Liver (tissue), 9 donors: Measurements from ENCODE around the gene CCL21. TPM values are rescaled to one million over a fixed set of nuclear protein-coding genes. Genes with fewer than 3 reads are reported as not detected.

Experiments used
- DNase-seq: peaks from one replicate; pipeline ENCODE4 v3.0.0-alpha.2; 2017; ENCODE audit warnings: low spot score
- H3K27ac ChIP-seq, 2 donors: one replicate each; pipeline ENCODE4 v1.7.0; 2013; ENCODE audit warnings: inconsistent platforms in 2 of 2, low read length in 2 of 2, control low read depth in 1 of 2, low read depth in 1 of 2, mild to moderate bottlenecking in 1 of 2
- H3K27me3 ChIP-seq, 4 donors: one replicate each; pipeline versions ENCODE4 v1.6.1 to v1.7.0; 2013; ENCODE audit warnings: low read length in 3 of 4, inconsistent platforms in 1 of 4, mild to moderate bottlenecking in 1 of 4, moderate library complexity in 1 of 4; ENCODE audit not compliant: control insufficient read depth in 4 of 4, insufficient read depth in 4 of 4
- H3K36me3 ChIP-seq, 4 donors: one replicate each; pipeline versions ENCODE4 v1.6.1 to v1.7.0; 2013; ENCODE audit warnings: low read length in 3 of 4, mild to moderate bottlenecking in 3 of 4, low read depth in 1 of 4, moderate library complexity in 1 of 4; ENCODE audit not compliant: control insufficient read depth in 4 of 4, insufficient read depth in 3 of 4
- H3K4me1 ChIP-seq, 4 donors: one replicate each; pipeline versions ENCODE4 v1.6.1 to v1.7.0; 2013; ENCODE audit warnings: low read length in 3 of 4, mild to moderate bottlenecking in 3 of 4, moderate library complexity in 1 of 4; ENCODE audit not compliant: control insufficient read depth in 4 of 4, insufficient read depth in 4 of 4
- H3K4me3 ChIP-seq, 3 donors: one replicate each; pipeline versions ENCODE4 v1.6.1 to v1.7.0; 2013; ENCODE audit warnings: low read length in 3 of 3, control low read depth in 1 of 3, low read depth in 1 of 3, mild to moderate bottlenecking in 1 of 3
- H3K9ac ChIP-seq, 2 donors: one replicate each; pipeline ENCODE4 v1.7.0; 2013; ENCODE audit warnings: low read length in 2 of 2, mild to moderate bottlenecking in 2 of 2, moderate library complexity in 2 of 2, control low read depth in 1 of 2, low read depth in 1 of 2
- H3K9me3 ChIP-seq, 4 donors: one replicate each; pipeline versions ENCODE4 v1.6.1 to v1.7.0; 2013; ENCODE audit warnings: low read length in 3 of 4; ENCODE audit not compliant: control insufficient read depth in 4 of 4
- ATF3 ChIP-seq: IDR thresholded peaks from 2 replicates; pipeline ENCODE4 v1.6.1; 2016; ENCODE audit warnings: antibody characterized with exemption
- CTCF ChIP-seq: fragments of 150-350 bp; IDR thresholded peaks from 2 replicates; pipeline ENCODE4 v1.5.1; 2017; ENCODE audit warnings: improper control_type of control experiment, low read depth, low read length; ENCODE audit not compliant: missing input control
- EGR1 ChIP-seq, 2 donors: IDR thresholded peaks; 2 replicates each; pipeline ENCODE4 v1.6.1; 2016 to 2018; ENCODE audit warnings: antibody characterized with exemption in 2 of 2, low read depth in 2 of 2
- FOXA1 ChIP-seq: IDR thresholded peaks from 2 replicates; pipeline ENCODE4 v1.6.1; 2016; ENCODE audit warnings: antibody characterized with exemption
- FOXA2 ChIP-seq: IDR thresholded peaks from 2 replicates; pipeline ENCODE4 v1.6.1; 2016; ENCODE audit warnings: antibody characterized with exemption
- GABPA ChIP-seq, 2 donors: IDR thresholded peaks in 1 of 2; conservative IDR thresholded peaks in 1 of 2; 2 replicates each; pipeline ENCODE4 v1.6.1; 2016; ENCODE audit warnings: antibody characterized with exemption in 2 of 2, mild to moderate bottlenecking in 1 of 2, moderate library complexity in 1 of 2
- HNF4A ChIP-seq, 2 donors: conservative IDR thresholded peaks; 2 replicates each; pipeline ENCODE4 v1.6.1; 2016; ENCODE audit warnings: antibody characterized with exemption in 2 of 2, mild to moderate bottlenecking in 2 of 2
- HNF4G ChIP-seq: IDR thresholded peaks from 2 replicates; pipeline ENCODE4 v1.6.1; 2016; ENCODE audit warnings: antibody characterized with exemption
- JUND ChIP-seq, 2 donors: IDR thresholded peaks; 2 replicates each; pipeline ENCODE4 v1.6.1; 2016; ENCODE audit warnings: antibody characterized with exemption in 2 of 2
- MAX ChIP-seq: IDR thresholded peaks from 2 replicates; pipeline ENCODE4 v1.6.1; 2016; ENCODE audit warnings: antibody characterized with exemption
- NR2F2 ChIP-seq: IDR thresholded peaks from 2 replicates; pipeline ENCODE4 v1.6.1; 2016; ENCODE audit warnings: antibody characterized with exemption
- RAD21 ChIP-seq, 2 donors: IDR thresholded peaks; 2 replicates each; pipeline ENCODE4 v1.6.1; 2016; ENCODE audit warnings: antibody characterized with exemption in 2 of 2, mild to moderate bottlenecking in 2 of 2
- RXRA ChIP-seq, 2 donors: IDR thresholded peaks; 2 replicates each; pipeline ENCODE4 v1.6.1; 2017 to 2018; ENCODE audit warnings: antibody characterized with exemption in 2 of 2, mild to moderate bottlenecking in 1 of 2
- TAF1 ChIP-seq: conservative IDR thresholded peaks from 2 replicates; pipeline ENCODE4 v1.6.1; 2016; ENCODE audit warnings: antibody characterized with exemption, mild to moderate bottlenecking
- YY1 ChIP-seq: IDR thresholded peaks from 2 replicates; pipeline ENCODE4 v1.6.1; 2016; ENCODE audit warnings: antibody characterized with exemption, mild to moderate bottlenecking
- ZBTB33 ChIP-seq: IDR thresholded peaks from 2 replicates; pipeline ENCODE4 v1.6.1; 2016; ENCODE audit warnings: antibody characterized with exemption
- WGBS: extraction: QIAGEN DNeasy Blood & Tissue Kit; methylation state at CpG from one replicate; pipeline ENCODE4 v1.1.7; 2013; 5-methylcytosine and 5-hydroxymethylcytosine counted together
- polyA plus RNA-seq, 2 donors: library from polyadenylated mRNA; stranded (reverse) in 1 of 2; unstranded in 1 of 2; fragments of 200-250 nt in 1 of 2; fragments of >200 nt in 1 of 2; fragmentation: Nextera tagmentation in 1 of 2; extraction: Ambion mirVana in 1 of 2; gene quantifications; one replicate each; pipeline versions ENCODE4 v1.2.1 to v1.2.3, GENCODE V29; 2013 to 2015
- total RNA-seq, 2 donors: library from RNA; depleted of rRNA; stranded (reverse); fragments of >200 nt; gene quantifications; one replicate each; pipeline ENCODE4 v1.2.3, GENCODE V29; 2014
- donor health status: healthy.
- donor health status: healthy.
- donor health status: healthy.
- donor health status: healthy.
- donor health status: healthy.

The CCL21 gene
- total and polyA plus RNA-seq, 4 donors = 2.2 to 31.0 (median 10.6) TPM

- WGBS = 90% methylated on average over 10 of the region's 10 CpGs
- H3K27ac ChIP-seq = no peak overlapping the region
- H3K4me3 ChIP-seq = no peak overlapping the region
- DNase-seq = no peak
- TF ChIP-seq MAX (no peak), HNF4A (conservative IDR thresholded peaks at IDR 0.05) (no peak), FOXA2 (no peak), ZBTB33 (no peak), HNF4G (no peak), GABPA (IDR thresholded peaks at IDR 0.05 in 1 of 2, conservative IDR thresholded peaks at IDR 0.05 in 1 of 2) (no peak), JUND (IDR thresholded peaks at IDR 0.05) (no peak), NR2F2 (no peak), TAF1 (no peak), YY1 (no peak), RAD21 (IDR thresholded peaks at IDR 0.05) (no peak), ATF3 (no peak), RXRA (IDR thresholded peaks at IDR 0.05) (no peak), CTCF (no peak), FOXA1 (no peak), EGR1 (IDR thresholded peaks at IDR 0.05; ENCODE audit: low read depth in 2 of 2) (no peak)
- no peaks in the 10 kb centered on the region for H3K36me3 ChIP-seq
- H3K27me3 ChIP-seq = no peaks in the 10 kb centered on the region
- no peak overlapping the region for H3K9ac ChIP-seq
- H3K9me3 ChIP-seq = no peaks in the 10 kb centered on the region
- H3K4me1 ChIP-seq = peaks cover 18 to 60% (median 49%) of the 10 kb centered on the region in 4 donors
Measured at GRCh38 chr9:34687276-34688030, 22.5 kb downstream of the CCL21 start.

- 81% methylated on average over 1 of the region's 1 CpG for WGBS
- Histone ChIP-seq H3K4me1 (peaks cover 18 to 60% (median 49%) of the 10 kb centered on the region in 4 donors), H3K9ac (no peak overlapping the region), H3K27ac (no peak overlapping the region), H3K9me3 (no peaks in the 10 kb centered on the region), H3K4me3 (no peak overlapping the region), H3K27me3 (no peaks in the 10 kb centered on the region), H3K36me3 (no peaks in the 10 kb centered on the region)
- no peak for DNase-seq
- TF ChIP-seq FOXA1 (no peak), HNF4G (no peak), ATF3 (no peak), YY1 (no peak)
Measured at GRCh38 chr9:34686732-34687131, 23.2 kb downstream of the CCL21 start.
